B cell (primary cell): ENCODE measurements around the gene PAM.
"Not testable (repeated sequence)": the region's sequence is repeated elsewhere in the genome, so short reads cannot be mapped to it uniquely, and the experiment has no call there.

Source experiments
- EZH2 ChIP-seq: IDR thresholded peaks from 2 replicates; pipeline ENCODE4 v1.6.1; 2012; ENCODE audit warnings: borderline replicate concordance, low read depth, mild to moderate bottlenecking, moderate library complexity, low read length; ENCODE audit not compliant: insufficient read depth, poor library complexity, severe bottlenecking
- TF ChIP-seq, protein P1 (sequence below): fragments of 200-600 bp; IDR thresholded peaks from one replicate; pipeline ENCODE4 v1.8.0; 2022; ENCODE audit warnings: antibody characterized with exemption, mild to moderate bottlenecking

GRCh38 chr5:102751903-102752376 lies 3.2 kb upstream of the PAM start:
- not testable (repeated sequence) for TF ChIP-seq EZH2
- TF ChIP-seq, protein P1, sequence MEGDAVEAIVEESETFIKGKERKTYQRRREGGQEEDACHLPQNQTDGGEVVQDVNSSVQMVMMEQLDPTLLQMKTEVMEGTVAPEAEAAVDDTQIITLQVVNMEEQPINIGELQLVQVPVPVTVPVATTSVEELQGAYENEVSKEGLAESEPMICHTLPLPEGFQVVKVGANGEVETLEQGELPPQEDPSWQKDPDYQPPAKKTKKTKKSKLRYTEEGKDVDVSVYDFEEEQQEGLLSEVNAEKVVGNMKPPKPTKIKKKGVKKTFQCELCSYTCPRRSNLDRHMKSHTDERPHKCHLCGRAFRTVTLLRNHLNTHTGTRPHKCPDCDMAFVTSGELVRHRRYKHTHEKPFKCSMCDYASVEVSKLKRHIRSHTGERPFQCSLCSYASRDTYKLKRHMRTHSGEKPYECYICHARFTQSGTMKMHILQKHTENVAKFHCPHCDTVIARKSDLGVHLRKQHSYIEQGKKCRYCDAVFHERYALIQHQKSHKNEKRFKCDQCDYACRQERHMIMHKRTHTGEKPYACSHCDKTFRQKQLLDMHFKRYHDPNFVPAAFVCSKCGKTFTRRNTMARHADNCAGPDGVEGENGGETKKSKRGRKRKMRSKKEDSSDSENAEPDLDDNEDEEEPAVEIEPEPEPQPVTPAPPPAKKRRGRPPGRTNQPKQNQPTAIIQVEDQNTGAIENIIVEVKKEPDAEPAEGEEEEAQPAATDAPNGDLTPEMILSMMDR, result not testable (repeated sequence)
